Vagina (tissue), 2 donors: ENCODE measurements around the gene TNFSF10.

Experiments
- CTCF ChIP-seq, 3 experiments: fragments of 450-650 bp in 2 of 3; fragments of 200-600 bp in 1 of 3; sonication (generic) in 1 of 3; IDR thresholded peaks; one replicate each; pipeline ENCODE4 v1.5.1; 2017 to 2019; ENCODE audit warnings: antibody characterized with exemption in 3 of 3, mild to moderate bottlenecking in 2 of 3, moderate library complexity in 2 of 3
- POLR2A ChIP-seq, 2 donors: fragments of 450-650 bp; IDR thresholded peaks; one replicate each; pipeline ENCODE4 v1.6.1; 2017; ENCODE audit warnings: antibody characterized with exemption in 2 of 2, mild to moderate bottlenecking in 2 of 2, moderate library complexity in 2 of 2
- POLR2AphosphoS5 ChIP-seq, 2 donors: sonication (generic); formaldehyde crosslinking; IDR thresholded peaks; one replicate each; pipeline ENCODE4 v1.9.0; 2017; ENCODE audit warnings: antibody characterized with exemption in 2 of 2, mild to moderate bottlenecking in 2 of 2, low read depth in 1 of 2; ENCODE audit not compliant: insufficient read depth in 1 of 2

- TF ChIP-seq CTCF (IDR thresholded peaks at IDR 0.05) = no peak
- no peak for TF ChIP-seq POLR2AphosphoS5 (IDR thresholded peaks at IDR 0.05; ENCODE audit: insufficient read depth in 1 of 2, low read depth in 1 of 2)
- TF ChIP-seq POLR2A (IDR thresholded peaks at IDR 0.05) = no peak
Observed at GRCh38 chr3:172467170-172467824, 55.9 kb downstream of the TNFSF10 start.
